HG03558 (cell line): ENCODE results near the gene OR52E2.

Experiments used
- ATAC-seq: cut with Tn5 transposase; IDR thresholded peaks from one replicate; pipeline ENCODE4 v1.9.1; 2021; ENCODE audit warnings: moderate number of reproducible peaks; ENCODE audit not compliant: unreplicated experiment; ENCODE audit errors: extremely low read depth

The OR52E2 gene

GRCh38 chr11:5021996-5022395 is 37.4 kb downstream of the OR52E2 start:
- ATAC-seq, result no peak

GRCh38 chr11:5013012-5013411 is 46.4 kb downstream of the OR52E2 start:
- ATAC-seq, result no peak

- no peak for ATAC-seq
Observed at GRCh38 chr11:5011254-5011653, 48.2 kb downstream of the OR52E2 start.
